ENCODE measurements around the gene PCNX1.

PCNX1 gene

GRCh38 chr14:70882776-70883492 is 24.3 kb upstream of the PCNX1 start:
- Histone ChIP-seq H3K4me1 (ENCODE audit: control extremely low read depth in 1 of 4, control insufficient read depth in 4 of 4, insufficient read depth in 4 of 4, low read length in 3 of 4) (peaks cover 55 to 64% (median 59%) of the 10 kb centered on the region in 4 experiments), H3K27ac (ENCODE audit: insufficient read depth in 1 of 2, low read depth in 1 of 2, low read length in 2 of 2, poor library complexity in 1 of 2, severe bottlenecking in 2 of 2) (no peak overlapping the region), H3K27me3 (replicated peaks in 2 of 5; ENCODE audit: control insufficient read depth in 4 of 5, insufficient read depth in 5 of 5, low read length in 4 of 5) (peaks cover 0 to 2% (median 0%) of the 10 kb centered on the region in 5 experiments), H3K4me3 (ENCODE audit: control insufficient read depth in 1 of 7, extremely low read depth in 1 of 7, insufficient read depth in 4 of 7, low read depth in 2 of 7, low read length in 6 of 7) (no peak overlapping the region), H3K36me3 (ENCODE audit: control insufficient read depth in 4 of 4, insufficient read depth in 4 of 4, low read length in 3 of 4) (no peaks in the 10 kb centered on the region), H3K9me3 (ENCODE audit: control extremely low read depth in 1 of 5, control insufficient read depth in 4 of 5, insufficient read depth in 2 of 5, low read depth in 1 of 5, low read length in 4 of 5) (no peaks in the 10 kb centered on the region)
- peak; percentile 77 to 85 (median 84) for DNase-seq
- 58% methylated on average over 4 of the region's 6 CpGs for WGBS (ENCODE audit: insufficient coverage)
- ChIA-PET POLR2A (no interaction called here), CTCF (interaction anchor here (1.0 to 6.9 kb wide), 4 partner anchors 10 to 34 kb away, joined by 4 to 46 read pairs (median 21); partner anchors contain the start of gene PCNX1)

GRCh38 chr14:70884595-70885342 is 22.5 kb upstream of the PCNX1 start:
- Histone ChIP-seq H3K9me3 (ENCODE audit: control extremely low read depth in 1 of 5, control insufficient read depth in 4 of 5, insufficient read depth in 2 of 5, low read depth in 1 of 5, low read length in 4 of 5) (no peaks in the 10 kb centered on the region), H3K27ac (ENCODE audit: insufficient read depth in 1 of 2, low read depth in 1 of 2, low read length in 2 of 2, poor library complexity in 1 of 2, severe bottlenecking in 2 of 2) (no peak overlapping the region), H3K36me3 (ENCODE audit: control insufficient read depth in 4 of 4, insufficient read depth in 4 of 4, low read length in 3 of 4) (no peaks in the 10 kb centered on the region), H3K27me3 (replicated peaks in 2 of 5; ENCODE audit: control insufficient read depth in 4 of 5, insufficient read depth in 5 of 5, low read length in 4 of 5) (peaks cover 0 to 2% (median 0%) of the 10 kb centered on the region in 5 experiments), H3K4me1 (ENCODE audit: control extremely low read depth in 1 of 4, control insufficient read depth in 4 of 4, insufficient read depth in 4 of 4, low read length in 3 of 4) (peaks cover 61 to 75% (median 68%) of the 10 kb centered on the region in 4 experiments), H3K4me3 (ENCODE audit: control insufficient read depth in 1 of 7, extremely low read depth in 1 of 7, insufficient read depth in 4 of 7, low read depth in 2 of 7, low read length in 6 of 7) (peak overlapping the region in 1 of 7 experiments; percentile 4)
- ChIA-PET POLR2A (no interaction called here), CTCF (interaction anchor here (1.1 to 6.9 kb wide), 6 partner anchors 11 to 83 kb away, joined by 3 to 46 read pairs (median 6); partner anchors contain the start of gene PCNX1)
- 94% methylated on average over 8 of the region's 8 CpGs for WGBS (ENCODE audit: insufficient coverage)
- peak in 1 of 3 donors; percentile 28 for DNase-seq

DNA sequence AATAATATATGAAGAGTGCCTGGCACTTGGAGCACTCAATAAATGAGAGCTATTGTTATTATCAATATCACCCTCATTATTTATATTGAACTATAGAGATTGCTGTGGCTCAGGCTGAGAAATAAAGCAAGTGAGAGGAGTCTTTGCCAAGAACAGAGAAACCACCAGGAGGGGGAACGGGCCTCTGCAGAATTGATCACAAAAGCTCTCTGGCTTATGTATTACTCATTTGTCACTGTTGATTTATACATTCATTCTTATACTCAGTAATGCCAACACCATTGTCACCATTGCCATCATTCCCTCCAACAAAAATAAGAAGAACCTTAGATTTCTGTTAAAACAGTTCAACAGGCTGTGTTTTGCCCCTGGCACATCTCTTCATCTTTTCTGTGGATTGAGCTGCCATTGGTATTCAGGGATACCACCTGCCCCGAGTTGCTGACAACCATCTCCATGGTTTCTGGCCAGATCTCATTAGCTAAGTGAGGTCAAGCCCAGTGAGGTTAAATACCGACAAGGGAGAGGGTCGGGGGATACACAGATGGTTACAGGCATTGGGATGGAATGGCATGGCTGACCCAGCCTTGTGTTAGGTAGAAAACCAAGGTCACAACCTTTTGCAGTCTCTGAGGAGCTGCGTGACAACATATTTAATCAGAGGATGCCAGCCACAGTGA is 21.8 kb upstream of the PCNX1 start:
- H3K27ac ChIP-seq (ENCODE audit: insufficient read depth in 1 of 2, low read depth in 1 of 2, low read length in 2 of 2, poor library complexity in 1 of 2, severe bottlenecking in 2 of 2), result no peak overlapping the region
- no peak overlapping the region for H3K4me3 ChIP-seq (ENCODE audit: control insufficient read depth in 1 of 7, extremely low read depth in 1 of 7, insufficient read depth in 4 of 7, low read depth in 2 of 7, low read length in 6 of 7)
- ChIA-PET POLR2A (no interaction called here), CTCF (interaction anchor here (1.2 to 6.9 kb wide), 7 partner anchors 10 to 82 kb away, joined by 3 to 46 read pairs (median 6); partner anchors contain the start of gene PCNX1)
- no peaks in the 10 kb centered on the region for H3K36me3 ChIP-seq (ENCODE audit: control insufficient read depth in 4 of 4, insufficient read depth in 4 of 4, low read length in 3 of 4)
- no peaks in the 10 kb centered on the region for H3K9me3 ChIP-seq (ENCODE audit: control extremely low read depth in 1 of 5, control insufficient read depth in 4 of 5, insufficient read depth in 2 of 5, low read depth in 1 of 5, low read length in 4 of 5)
- H3K27me3 ChIP-seq (replicated peaks in 2 of 5; ENCODE audit: control insufficient read depth in 4 of 5, insufficient read depth in 5 of 5, low read length in 4 of 5), result peaks cover 0 to 2% (median 0%) of the 10 kb centered on the region in 5 experiments
- peak in 1 of 3 donors; percentile 32 for DNase-seq
- peaks cover 61 to 75% (median 68%) of the 10 kb centered on the region in 4 experiments for H3K4me1 ChIP-seq (ENCODE audit: control extremely low read depth in 1 of 4, control insufficient read depth in 4 of 4, insufficient read depth in 4 of 4, low read length in 3 of 4)
- 79% methylated on average over 4 of the region's 5 CpGs for WGBS (ENCODE audit: insufficient coverage)

DNA sequence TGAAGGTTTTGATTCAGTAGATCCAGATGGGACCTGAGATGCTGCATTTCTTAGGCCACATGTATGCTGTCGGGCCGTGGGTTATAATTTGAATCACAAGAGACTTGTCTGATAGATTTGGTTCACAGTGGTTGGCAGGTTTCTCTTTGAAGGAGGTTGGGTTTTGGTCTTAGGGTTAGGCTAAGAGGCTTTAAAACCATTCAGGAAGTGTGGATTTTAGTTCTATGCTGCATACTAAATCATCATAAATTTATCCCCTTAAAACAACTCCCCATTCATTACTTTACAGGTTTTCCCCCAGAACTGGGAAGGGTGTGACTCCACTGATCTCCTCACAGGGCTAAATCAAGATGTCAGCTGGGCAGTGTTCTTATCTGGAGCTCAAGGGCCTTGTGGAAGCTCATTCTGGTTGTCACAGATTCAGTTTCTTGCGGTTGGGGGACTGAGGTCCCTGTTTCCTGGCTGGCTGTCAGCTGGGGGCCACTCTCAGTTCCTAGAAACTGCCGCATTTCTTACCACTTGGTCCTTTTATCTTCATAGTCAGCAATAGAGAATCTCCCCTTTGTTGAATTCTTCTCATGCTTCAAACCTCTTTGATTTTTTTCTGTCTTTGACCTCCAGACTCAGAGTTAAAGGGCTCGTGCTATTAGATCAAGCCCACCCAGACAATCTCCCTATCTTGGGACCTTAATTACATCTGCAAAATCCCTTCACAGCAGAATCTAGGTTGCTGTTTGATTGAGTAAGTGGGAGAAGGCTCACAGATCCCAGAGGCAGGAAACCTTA is 20.6 kb upstream of the PCNX1 start:
- H3K27ac ChIP-seq (ENCODE audit: insufficient read depth in 1 of 2, low read depth in 1 of 2, low read length in 2 of 2, poor library complexity in 1 of 2, severe bottlenecking in 2 of 2), result no peak overlapping the region
- H3K9me3 ChIP-seq (ENCODE audit: control extremely low read depth in 1 of 5, control insufficient read depth in 4 of 5, insufficient read depth in 2 of 5, low read depth in 1 of 5, low read length in 4 of 5), result no peaks in the 10 kb centered on the region
- CTCF ChIA-PET, result interaction anchor here (1.2 to 6.9 kb wide), 8 partner anchors 9 to 81 kb away, joined by 3 to 46 read pairs (median 8); partner anchors contain the start of gene PCNX1
- POLR2A ChIA-PET, result no interaction called here
- no peaks in the 10 kb centered on the region for H3K27me3 ChIP-seq (replicated peaks in 2 of 5; ENCODE audit: control insufficient read depth in 4 of 5, insufficient read depth in 5 of 5, low read length in 4 of 5)
- WGBS (ENCODE audit: insufficient coverage), result 0% methylated on average over 4 of the region's 5 CpGs
- H3K36me3 ChIP-seq (ENCODE audit: control insufficient read depth in 4 of 4, insufficient read depth in 4 of 4, low read length in 3 of 4), result no peaks in the 10 kb centered on the region
- peak; percentile 82 to 98 (median 95) for DNase-seq
- peak overlapping the region in 6 of 7 experiments; percentile 19 to 65 (median 42) for H3K4me3 ChIP-seq (ENCODE audit: control insufficient read depth in 1 of 7, extremely low read depth in 1 of 7, insufficient read depth in 4 of 7, low read depth in 2 of 7, low read length in 6 of 7)
- H3K4me1 ChIP-seq (ENCODE audit: control extremely low read depth in 1 of 4, control insufficient read depth in 4 of 4, insufficient read depth in 4 of 4, low read length in 3 of 4), result peaks cover 63 to 79% (median 71%) of the 10 kb centered on the region in 4 experiments

DNA sequence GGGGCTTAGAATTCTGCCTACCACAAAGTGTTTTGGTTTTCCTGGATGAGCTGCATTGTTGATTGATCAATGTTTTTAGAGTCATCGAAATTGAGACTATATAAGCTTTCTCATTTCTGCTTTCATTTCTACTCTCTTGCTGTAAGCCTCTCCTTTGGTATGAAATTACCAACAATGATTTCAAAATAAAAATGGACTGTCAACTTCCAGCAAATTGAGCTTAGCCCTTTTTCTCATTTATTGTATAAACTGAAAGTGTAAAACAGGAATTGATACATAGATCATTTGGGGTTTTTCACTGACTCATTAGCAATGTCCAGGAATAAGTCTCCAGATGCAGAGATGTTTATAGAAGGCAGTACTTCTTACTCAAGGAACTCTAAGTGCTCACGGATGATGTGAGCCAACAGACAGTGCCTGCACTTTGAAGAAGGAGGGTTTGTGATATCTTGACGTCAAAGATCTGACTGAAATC is 20.0 kb upstream of the PCNX1 start:
- Histone ChIP-seq H3K4me3 (ENCODE audit: control insufficient read depth in 1 of 7, extremely low read depth in 1 of 7, insufficient read depth in 4 of 7, low read depth in 2 of 7, low read length in 6 of 7) (peak overlapping the region in 6 of 7 experiments; percentile 19 to 65 (median 42)), H3K36me3 (ENCODE audit: control insufficient read depth in 4 of 4, insufficient read depth in 4 of 4, low read length in 3 of 4) (no peaks in the 10 kb centered on the region), H3K4me1 (ENCODE audit: control extremely low read depth in 1 of 4, control insufficient read depth in 4 of 4, insufficient read depth in 4 of 4, low read length in 3 of 4) (peaks cover 59 to 74% (median 69%) of the 10 kb centered on the region in 4 experiments), H3K27me3 (replicated peaks in 2 of 5; ENCODE audit: control insufficient read depth in 4 of 5, insufficient read depth in 5 of 5, low read length in 4 of 5) (no peaks in the 10 kb centered on the region), H3K9me3 (ENCODE audit: control extremely low read depth in 1 of 5, control insufficient read depth in 4 of 5, insufficient read depth in 2 of 5, low read depth in 1 of 5, low read length in 4 of 5) (no peaks in the 10 kb centered on the region), H3K27ac (ENCODE audit: insufficient read depth in 1 of 2, low read depth in 1 of 2, low read length in 2 of 2, poor library complexity in 1 of 2, severe bottlenecking in 2 of 2) (no peak overlapping the region)
- 0% methylated on average over 3 of the region's 3 CpGs for WGBS (ENCODE audit: insufficient coverage)
- DNase-seq, result peak in 2 of 3 donors; percentile 27 to 41
- ChIA-PET CTCF (interaction anchor here (1.1 to 6.9 kb wide), 7 partner anchors 8 to 80 kb away, joined by 3 to 46 read pairs (median 9); partner anchors contain the start of gene PCNX1), POLR2A (no interaction called here)
